ENCODE results near the gene BMP7. TPM values are rescaled to one million over a fixed set of nuclear protein-coding genes. Genes with fewer than 3 reads are reported as not detected.

Gene BMP7
- total and polyA plus RNA-seq, 2 experiments from 2014 or later: 130 to 276 TPM

DNA sequence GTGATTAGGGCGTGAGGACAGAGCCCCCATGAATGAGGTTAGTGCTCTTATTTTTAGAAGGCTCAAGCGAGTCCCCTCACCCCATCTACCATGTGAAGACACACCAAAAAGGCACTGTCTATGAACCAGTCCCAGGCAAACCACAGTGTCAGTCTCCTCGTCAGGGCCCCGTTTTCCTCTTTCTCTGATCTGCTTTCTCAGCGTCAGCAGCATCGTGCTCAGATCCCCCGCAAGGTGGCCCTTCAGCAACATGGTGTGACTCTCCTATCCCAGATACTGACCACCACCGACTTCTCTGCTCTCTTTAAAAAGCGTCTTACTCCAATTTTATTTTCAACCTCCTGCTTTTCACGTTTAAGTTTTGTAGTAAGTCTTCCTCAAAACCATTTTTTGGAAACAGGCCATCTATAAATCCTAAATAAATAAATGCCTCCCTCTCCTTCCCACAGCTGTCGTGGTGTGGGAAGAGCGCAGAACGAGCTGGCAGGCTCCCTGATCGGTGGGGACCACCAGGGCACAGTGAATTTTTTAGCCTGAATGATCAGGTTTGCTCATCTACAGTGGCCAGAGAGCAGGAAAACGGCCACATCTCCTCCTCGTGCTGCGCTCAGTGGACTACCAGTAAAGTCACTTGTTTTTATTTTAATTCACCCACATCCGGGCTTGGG, 113.1 kb downstream of the BMP7 start:
- H3K4me1 ChIP-seq (ENCODE audit: low read depth): peaks cover 62% of the 10 kb centered on the region
- H3K9me3 ChIP-seq (ENCODE audit: low read depth): no peaks in the 10 kb centered on the region
- no peak overlapping the region for H3K4me3 ChIP-seq
- TF ChIP-seq, protein P1, sequence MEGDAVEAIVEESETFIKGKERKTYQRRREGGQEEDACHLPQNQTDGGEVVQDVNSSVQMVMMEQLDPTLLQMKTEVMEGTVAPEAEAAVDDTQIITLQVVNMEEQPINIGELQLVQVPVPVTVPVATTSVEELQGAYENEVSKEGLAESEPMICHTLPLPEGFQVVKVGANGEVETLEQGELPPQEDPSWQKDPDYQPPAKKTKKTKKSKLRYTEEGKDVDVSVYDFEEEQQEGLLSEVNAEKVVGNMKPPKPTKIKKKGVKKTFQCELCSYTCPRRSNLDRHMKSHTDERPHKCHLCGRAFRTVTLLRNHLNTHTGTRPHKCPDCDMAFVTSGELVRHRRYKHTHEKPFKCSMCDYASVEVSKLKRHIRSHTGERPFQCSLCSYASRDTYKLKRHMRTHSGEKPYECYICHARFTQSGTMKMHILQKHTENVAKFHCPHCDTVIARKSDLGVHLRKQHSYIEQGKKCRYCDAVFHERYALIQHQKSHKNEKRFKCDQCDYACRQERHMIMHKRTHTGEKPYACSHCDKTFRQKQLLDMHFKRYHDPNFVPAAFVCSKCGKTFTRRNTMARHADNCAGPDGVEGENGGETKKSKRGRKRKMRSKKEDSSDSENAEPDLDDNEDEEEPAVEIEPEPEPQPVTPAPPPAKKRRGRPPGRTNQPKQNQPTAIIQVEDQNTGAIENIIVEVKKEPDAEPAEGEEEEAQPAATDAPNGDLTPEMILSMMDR (IDR thresholded peaks at IDR 0.05; ENCODE audit: low read depth, low read length): no peak
- no peak for DNase-seq (ENCODE audit: low read depth in 1 of 2, low spot score in 1 of 2)
- no peaks in the 10 kb centered on the region for H3K27me3 ChIP-seq
- H3K27ac ChIP-seq: peak overlapping the region; percentile 53
- H3K36me3 ChIP-seq: no peaks in the 10 kb centered on the region

DNA sequence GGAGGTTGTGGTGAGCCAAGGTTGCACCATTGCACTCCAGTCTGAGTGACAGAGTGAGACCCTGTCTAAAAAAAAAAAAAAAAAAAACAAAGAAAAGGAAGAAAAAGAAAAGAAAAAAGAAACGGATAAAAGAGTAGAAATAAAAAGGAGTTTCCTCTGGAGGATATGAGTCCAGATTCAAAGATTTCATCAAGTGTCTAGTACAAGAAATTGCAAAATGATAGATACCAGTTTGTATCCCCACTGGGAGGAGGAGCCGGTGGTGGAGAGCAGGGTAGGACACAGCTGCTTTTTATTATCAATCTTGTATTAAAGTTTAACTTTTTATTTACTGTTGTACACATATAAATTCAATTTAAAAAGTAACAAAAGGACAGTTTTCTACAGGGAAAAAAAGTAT, 113.9 kb downstream of the BMP7 start:
- Histone ChIP-seq H3K9me3 (ENCODE audit: low read depth) (no peaks in the 10 kb centered on the region), H3K27me3 (no peaks in the 10 kb centered on the region), H3K4me3 (no peak overlapping the region), H3K4me1 (ENCODE audit: low read depth) (peaks cover 62% of the 10 kb centered on the region), H3K27ac (no peak overlapping the region), H3K36me3 (no peaks in the 10 kb centered on the region)
- no peak for DNase-seq (ENCODE audit: low read depth in 1 of 2, low spot score in 1 of 2)
- TF ChIP-seq, protein P1 (IDR thresholded peaks at IDR 0.05; ENCODE audit: low read depth, low read length): no peak

- Histone ChIP-seq H3K9me3 (ENCODE audit: low read depth) (no peaks in the 10 kb centered on the region), H3K27ac (no peak overlapping the region), H3K4me1 (ENCODE audit: low read depth) (peaks cover 45% of the 10 kb centered on the region), H3K4me3 (no peak overlapping the region), H3K27me3 (no peaks in the 10 kb centered on the region), H3K36me3 (no peaks in the 10 kb centered on the region)
- no peak for DNase-seq (ENCODE audit: low read depth in 1 of 2, low spot score in 1 of 2)
- TF ChIP-seq, protein P1 (IDR thresholded peaks at IDR 0.05; ENCODE audit: low read depth, low read length): no peak
Observed at GRCh38 chr20:57150559-57150958, 115.9 kb downstream of the BMP7 start.

DNA sequence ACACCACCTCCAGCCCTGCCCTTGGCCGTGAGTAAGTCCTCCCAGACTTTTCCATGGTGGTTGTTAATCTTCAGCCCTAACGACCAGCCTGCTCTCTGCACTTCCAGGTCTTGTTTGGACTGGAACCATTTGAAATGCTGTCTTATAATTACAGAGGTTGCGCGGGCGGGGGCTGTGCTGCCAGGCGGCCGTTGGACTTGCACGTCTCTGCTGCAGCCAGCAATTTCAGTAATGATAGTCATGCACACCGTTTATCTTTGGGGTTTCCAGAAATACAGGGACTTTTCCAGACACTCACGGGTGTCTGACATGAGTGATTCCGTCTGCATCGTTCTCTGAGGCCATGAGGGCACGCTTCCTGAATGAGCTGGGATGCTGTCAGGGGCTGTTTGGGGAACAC, 118.2 kb downstream of the BMP7 start:
- Histone ChIP-seq H3K4me1 (ENCODE audit: low read depth) (peaks cover 35% of the 10 kb centered on the region), H3K27ac (peak overlapping the region; percentile 80)

DNA sequence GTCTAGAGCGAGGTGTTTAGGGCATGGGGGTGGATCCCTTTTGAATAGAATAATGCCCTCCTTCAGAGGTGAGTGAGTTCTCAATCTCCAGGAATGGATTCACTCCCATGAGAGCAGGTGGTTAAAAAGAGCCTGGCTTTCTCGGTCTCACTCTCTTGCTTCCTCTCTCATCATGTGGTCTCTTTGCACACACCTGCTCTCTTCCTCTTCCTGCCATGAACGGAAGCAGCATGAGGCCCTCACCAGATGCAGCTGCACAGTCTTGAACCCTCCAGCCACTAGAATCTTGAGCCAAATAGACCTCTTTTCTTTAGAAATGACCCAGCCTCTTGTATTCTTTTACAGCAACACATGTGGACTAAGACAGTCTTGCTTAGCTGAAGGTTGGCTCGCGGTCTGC, 119.3 kb downstream of the BMP7 start:
- H3K4me3 ChIP-seq: no peak overlapping the region
- no peak for DNase-seq (ENCODE audit: low read depth in 1 of 2, low spot score in 1 of 2)
- H3K27ac ChIP-seq: no peak overlapping the region
- no peaks in the 10 kb centered on the region for H3K27me3 ChIP-seq
- no peaks in the 10 kb centered on the region for H3K36me3 ChIP-seq
- no peaks in the 10 kb centered on the region for H3K9me3 ChIP-seq (ENCODE audit: low read depth)
- peaks cover 32% of the 10 kb centered on the region for H3K4me1 ChIP-seq (ENCODE audit: low read depth)
- TF ChIP-seq, protein P1 (IDR thresholded peaks at IDR 0.05; ENCODE audit: low read depth, low read length): no peak

More for the DNA sequence above, 118.2 kb downstream of the BMP7 start:
- Histone ChIP-seq H3K9me3 (ENCODE audit: low read depth) (no peaks in the 10 kb centered on the region), H3K36me3 (no peaks in the 10 kb centered on the region), H3K27me3 (no peaks in the 10 kb centered on the region), H3K4me3 (no peak overlapping the region)
- no peak for DNase-seq (ENCODE audit: low read depth in 1 of 2, low spot score in 1 of 2)
- TF ChIP-seq, protein P1 (IDR thresholded peaks at IDR 0.05; ENCODE audit: low read depth, low read length): no peak

Data from cardiac muscle cell (in vitro differentiated cells and primary cell).